T follicular helper cell (primary cell): ENCODE measurements around the gene PTPRN2.
"Not testable (repeated sequence)": the region's sequence is repeated elsewhere in the genome, so short reads cannot be mapped to it uniquely, and the experiment has no call there.

ENCODE experiments used
- DNase-seq: peaks from one replicate; pipeline ENCODE4 v3.0.0-alpha.2; 2020; ENCODE audit warnings: low read depth

The PTPRN2 gene

GRCh38 chr7:157678501-157678900 is 909.1 kb downstream of the PTPRN2 start:
- no peak for DNase-seq

DNA sequence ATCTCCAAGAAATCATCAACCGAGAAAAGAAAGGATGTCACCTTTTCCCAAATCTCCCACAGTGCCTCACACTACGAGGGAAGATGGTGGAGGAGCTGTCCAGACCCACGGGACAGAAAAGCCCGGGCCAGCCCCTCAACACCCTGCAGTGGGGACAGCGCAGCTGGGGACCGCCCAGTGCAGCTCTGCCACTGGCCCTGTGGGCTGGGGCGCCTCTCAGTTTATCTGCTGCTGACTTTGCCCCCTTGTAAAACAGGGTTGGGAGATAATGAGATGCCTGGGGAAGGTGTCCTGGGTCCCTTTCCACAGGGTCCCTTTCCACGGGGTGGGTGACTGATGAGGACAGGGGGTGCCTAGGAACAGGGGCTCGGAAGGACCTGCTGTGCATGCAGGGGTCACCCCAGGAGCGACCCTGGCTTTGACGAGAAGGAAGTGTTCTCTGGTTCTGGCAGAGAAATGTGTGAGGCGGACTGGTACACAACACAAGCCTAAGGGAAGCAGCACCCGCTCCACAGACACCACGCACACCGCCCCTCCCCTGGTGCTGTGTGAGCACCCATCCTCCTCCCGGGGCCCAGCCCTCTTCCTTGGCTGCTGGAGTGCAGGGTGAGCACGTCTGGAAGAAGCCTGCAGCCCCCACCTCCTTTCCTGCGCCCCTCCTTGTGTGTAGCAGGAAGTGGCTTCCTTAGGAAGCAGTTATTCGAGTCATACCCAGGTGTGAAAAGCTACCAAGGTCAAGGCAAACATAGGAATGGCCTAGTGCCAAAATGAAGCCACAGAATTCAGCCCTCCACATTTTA is 911.0 kb downstream of the PTPRN2 start:
- DNase-seq: no peak

GRCh38 chr7:157676001-157676400 is 911.6 kb downstream of the PTPRN2 start:
- DNase-seq: no peak

DNA sequence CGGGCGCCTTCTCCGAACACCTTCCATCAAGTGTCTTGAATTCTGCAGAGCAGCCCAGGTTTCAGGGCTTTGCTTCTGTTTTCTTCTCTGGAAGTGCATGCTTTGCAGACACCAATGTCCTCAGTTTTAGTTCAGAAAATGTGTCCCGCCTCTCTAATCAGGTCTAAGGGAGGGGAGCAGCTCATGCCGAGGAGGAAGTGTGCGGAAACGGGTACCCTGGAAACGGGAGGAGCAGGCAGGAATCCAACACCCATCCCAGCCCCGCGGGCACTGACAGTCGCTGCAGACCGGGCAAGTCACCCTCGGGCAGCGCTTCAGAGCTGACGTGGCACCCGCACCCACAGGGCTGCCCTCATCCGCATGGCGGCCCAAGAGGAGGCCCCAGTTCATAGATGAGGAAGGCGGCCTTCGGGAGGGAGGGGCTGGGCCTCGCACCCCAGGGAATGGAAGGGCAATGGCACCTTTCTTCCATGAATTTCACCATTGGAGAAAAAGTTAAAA is 912.1 kb downstream of the PTPRN2 start:
- DNase-seq: no peak

GRCh38 chr7:157674715-157675426 is 912.8 kb downstream of the PTPRN2 start:
- no peak for DNase-seq

GRCh38 chr7:157674027-157674714 is 913.5 kb downstream of the PTPRN2 start:
- no peak for DNase-seq

- no peak for DNase-seq
Measured at GRCh38 chr7:157673573-157673972, 914.0 kb downstream of the PTPRN2 start.

GRCh38 chr7:157671358-157672255 is 916.0 kb downstream of the PTPRN2 start:
- DNase-seq: no peak

DNA sequence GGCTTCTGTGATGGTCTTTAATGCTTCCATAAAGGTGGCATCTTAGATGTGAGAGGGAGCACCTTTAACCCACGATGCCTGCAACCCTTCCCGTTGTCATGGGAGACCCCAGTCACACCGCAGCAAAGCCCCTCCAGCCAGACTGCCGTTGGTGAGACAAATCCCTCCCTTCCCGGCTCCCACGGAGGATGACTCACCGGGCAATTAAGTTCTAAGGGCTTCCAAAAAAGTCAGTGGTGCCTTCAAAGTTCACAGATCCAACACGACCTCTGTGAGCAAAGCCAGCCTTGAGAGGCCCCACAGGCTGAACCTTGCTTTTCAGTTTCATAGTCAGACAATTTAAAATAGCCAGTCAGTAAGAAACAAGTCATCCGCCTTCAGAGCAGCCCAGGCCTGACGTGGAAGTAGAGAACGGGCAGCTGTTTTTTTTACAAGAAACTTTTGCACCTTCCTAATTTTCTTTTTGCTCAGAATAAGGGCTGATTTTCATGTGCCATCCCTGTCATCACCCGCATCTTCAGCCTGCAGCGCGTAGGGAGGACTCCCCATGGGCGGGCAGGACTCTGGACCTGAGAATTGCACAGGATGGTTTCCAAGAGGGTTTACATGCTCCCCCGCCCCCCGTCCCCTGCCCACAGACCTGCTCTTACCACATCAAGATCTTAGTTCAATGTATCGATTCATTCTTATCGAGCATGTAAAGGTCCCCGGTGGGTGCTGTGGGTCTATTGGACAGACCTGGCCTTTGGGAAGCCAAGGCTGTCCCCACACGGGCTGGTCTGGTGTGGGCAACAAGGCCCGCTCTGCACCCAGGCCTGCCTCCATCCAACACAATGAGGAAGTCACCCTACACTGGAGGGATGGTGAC is 916.9 kb downstream of the PTPRN2 start:
- no peak for DNase-seq

DNA sequence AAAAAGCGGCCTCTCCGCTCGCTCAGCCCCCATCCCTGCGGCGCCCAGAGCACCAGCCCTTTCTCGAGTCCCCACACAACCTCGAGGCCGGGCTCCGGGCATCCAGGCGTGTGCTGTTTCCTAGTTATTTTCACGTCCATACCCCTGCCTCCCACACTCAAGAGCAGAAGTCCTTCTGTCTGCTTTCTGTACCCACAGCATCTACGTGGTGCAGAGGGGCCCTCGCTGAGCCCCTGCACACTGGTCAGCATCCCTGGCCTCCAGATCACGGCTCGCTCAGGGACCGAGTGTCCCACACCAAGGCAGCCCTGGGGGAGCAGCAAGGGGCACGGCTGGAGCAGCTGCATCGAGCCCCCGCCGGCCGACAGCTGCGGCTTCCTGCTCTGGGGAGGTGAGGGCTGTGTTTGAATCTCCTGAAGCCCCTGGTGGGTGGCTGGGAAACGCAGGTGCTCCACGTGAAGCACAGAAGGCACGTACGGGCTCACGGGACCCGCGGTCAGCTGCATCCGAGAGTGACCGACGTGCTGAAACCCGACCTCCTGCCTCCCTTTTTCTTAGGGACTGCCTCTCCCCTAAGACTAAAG is 917.8 kb downstream of the PTPRN2 start:
- no peak for DNase-seq

DNA sequence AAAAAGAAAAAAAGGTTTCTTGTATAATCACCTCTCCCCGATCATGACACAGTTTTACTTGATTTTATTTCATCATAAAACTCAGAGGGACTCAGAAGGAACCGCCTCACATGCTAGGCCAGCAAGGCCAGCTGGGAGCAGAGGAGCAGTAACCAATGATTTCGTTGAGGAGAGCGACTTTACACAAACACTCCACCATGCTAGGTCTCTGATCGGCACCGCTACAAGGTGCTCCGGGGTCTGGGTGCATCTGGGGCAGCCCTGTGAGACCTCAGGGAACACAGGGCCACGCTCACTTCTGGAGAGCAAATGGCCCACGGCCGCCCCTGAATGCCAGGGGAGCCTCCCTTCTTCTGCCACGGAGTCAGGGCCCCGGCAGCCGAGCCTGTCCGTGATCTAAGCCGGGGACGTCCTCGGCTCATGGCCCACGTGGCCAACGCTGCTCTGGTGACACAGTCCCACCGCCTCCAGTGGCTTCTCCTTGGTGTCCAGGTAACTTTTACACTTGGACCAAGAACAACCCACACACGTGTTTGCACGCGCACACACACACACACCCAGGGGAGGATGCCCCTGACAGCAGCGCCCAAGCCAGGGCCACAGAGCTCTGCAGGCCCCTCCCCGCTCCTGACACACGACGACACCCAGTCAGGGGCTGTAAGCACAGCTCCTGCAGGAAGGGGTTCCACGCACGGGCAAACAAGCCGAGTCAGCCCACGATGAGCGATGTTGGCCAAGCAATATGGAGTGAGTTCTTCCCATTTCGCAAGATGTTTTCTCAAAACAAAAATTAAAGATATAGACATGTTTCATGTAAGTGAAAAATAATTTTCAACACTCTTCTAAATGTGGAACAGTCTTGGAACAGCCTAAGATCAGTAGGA is 918.5 kb downstream of the PTPRN2 start:
- DNase-seq: no peak

DNA sequence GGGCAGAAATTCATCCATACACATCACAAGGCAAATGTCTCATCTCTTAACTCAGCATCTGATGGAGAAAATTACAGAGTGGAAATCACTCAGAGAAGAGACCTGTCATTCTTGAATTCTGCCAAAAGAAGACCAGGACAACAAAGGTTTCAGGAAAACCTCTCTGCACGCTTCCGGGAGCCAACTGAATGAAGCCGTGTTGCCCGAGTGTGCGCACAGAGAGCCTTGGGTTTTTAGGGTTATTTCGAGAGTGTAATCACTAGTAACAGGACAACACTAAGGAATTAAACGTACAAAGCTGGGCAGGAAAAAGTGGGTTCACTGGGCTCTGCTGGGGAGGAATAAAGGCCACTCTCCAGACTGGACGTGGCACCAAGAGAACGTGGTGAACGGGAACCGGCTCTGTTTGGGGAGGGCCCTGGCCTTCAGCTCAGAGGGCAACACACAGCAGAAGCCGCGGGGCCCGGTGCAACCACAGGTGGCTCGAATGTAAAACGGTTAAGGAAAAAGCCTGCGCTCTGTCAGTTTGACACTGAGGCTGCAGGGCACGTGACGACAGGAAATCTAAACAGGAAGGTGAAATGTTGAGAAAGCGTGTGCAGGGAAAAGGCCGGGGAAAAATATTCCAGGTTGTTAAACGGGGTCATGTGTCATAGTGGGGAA is 919.3 kb downstream of the PTPRN2 start:
- DNase-seq: no peak

DNA sequence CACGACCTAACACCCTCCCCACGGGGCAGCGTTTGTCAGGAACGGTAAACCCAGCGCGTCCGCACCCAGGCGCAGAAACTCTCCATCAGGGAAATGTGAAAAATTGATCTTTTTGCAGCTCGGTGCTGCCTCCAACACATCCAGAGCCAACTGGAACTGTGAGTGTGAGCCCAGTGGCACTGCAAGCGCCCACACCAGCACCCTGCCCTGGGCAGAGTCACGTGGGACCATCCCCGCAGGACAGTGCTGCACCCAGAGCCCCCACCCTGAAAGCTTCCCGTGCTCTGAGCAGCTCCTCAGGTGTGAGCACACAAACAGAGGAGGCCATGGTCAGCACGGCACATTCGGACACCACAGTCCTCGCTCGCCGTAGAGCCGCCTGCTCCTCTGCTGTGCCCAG is 919.9 kb downstream of the PTPRN2 start:
- DNase-seq: no peak

- no peak for DNase-seq
Measured at GRCh38 chr7:157667261-157667660, 920.4 kb downstream of the PTPRN2 start.

DNA sequence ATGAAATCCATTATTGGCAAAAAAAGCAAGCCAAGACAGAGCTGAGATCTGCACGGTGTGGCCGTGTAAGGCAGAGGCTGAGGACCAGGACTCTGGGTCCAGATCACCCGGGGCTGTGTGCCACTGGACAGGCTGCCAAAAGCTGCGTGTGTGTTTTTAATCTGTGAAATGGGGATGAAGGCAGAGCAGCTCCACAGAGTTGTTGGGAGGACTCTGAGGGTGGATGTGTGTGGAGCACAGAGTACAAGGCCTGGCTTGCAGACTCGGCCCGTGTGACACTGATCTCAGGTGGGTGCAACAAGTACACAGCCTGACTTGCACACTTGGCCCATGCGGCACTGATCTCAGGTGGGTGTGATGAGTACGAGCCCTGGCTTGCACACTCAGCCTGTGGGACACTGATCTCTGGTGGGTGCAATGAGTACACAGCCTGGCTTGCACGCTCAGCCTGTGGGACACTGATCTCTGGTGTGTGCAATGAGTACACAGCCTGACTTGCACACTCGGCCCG is 921.0 kb downstream of the PTPRN2 start:
- DNase-seq: no peak

DNA sequence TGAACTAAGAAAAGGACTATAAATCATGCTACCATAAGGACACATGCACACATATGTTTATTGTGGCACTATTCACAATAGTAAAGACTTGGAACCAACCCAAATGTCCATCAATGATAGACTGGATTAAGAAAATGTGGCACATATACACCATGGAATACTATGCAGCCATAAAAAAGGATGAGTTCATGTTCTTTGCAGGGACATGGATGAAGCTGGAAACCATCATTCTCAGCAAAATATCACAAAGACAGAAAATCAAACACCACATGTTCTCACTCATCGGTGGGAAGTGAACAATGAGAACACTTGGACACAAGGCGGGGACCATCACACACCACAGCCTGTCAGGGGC is 922.0 kb downstream of the PTPRN2 start:
- not testable (repeated sequence) for DNase-seq

GRCh38 chr7:157664871-157665633 is 922.6 kb downstream of the PTPRN2 start:
- no peak for DNase-seq

DNA sequence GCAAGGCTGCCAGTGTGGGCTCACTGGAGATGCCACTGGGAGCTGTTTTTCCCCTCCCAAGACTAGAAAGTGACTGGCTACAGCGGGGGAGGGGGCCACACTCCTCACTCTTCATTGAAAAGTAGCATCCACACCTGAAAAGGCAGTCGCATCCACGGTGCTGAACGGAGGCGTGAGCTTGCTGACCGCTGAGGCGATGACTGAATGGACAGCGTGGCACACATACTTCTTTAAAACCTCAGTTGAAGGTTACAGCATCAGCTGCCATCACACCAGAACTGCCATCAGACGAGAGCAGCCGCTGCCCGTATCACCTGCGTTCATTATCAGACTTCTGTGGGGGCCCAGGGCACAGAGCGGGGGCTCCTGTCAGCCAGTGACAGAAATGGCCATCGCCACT is 923.6 kb downstream of the PTPRN2 start:
- no peak for DNase-seq
